HG03469 (cell line): ENCODE measurements around the gene DCXR.

ENCODE experiments used
- ATAC-seq: cut with Tn5 transposase; IDR thresholded peaks from one replicate; pipeline ENCODE4 v1.9.1; 2021; ENCODE audit warnings: mild to moderate bottlenecking, moderate library complexity, moderate number of reproducible peaks; ENCODE audit not compliant: unreplicated experiment

DCXR gene

DNA sequence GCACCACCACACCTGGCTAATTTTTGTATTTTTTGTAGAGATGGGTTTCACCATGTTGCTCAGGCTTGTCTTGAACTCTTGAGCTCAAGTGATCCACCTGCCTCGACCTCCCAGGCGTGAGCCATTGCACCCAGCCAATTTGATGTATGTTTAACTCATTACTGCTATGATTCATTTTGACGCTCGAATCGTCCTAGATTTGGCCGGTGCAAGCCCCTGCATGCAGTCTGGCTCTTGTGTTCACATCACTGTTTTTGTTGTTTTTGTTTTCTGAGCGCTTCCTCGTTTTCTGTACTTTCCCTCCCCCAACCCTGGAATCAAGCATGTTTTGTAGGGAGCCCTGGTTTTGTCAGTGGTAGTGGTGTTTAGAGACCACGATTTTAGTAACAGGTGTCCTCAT, 35.9 kb upstream of the DCXR start:
- no peak for ATAC-seq

DNA sequence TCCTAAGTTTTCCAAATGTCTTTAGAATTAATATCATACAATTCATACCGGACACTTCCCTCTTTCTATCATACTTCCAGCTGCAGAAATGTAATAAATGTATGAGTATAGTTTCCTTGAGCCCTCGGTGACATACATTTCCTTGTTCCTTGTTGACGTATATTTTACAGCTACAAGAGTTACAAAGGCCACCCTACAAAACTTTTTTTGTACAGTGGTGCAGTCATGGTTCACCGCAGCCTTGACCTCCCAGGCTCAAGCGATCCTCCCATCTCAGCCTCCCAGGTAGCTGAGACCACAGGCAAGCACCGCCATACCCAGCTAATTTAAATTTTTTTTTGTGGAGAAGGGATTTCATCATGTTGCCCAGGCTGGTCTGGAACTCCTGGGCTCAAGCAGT, 35.3 kb upstream of the DCXR start:
- ATAC-seq: no peak

DNA sequence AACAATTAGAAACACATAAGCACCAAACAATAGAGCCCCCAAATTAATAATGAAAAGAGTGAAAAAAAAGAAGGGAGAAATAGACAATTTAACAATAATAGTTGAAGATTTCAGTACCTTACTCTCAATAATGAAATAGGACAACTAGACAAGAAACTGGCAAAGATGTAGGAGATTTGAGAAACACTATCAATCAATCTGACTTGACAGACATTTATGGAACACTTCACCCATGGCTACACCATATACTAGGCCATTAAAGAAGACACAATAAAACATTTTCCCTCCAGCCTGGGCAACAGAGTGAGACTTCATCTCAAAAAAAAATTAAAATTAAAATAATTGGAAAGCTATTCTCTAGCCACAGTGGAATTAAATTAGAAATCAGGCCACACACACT, 33.1 kb upstream of the DCXR start:
- ATAC-seq: no peak

DNA sequence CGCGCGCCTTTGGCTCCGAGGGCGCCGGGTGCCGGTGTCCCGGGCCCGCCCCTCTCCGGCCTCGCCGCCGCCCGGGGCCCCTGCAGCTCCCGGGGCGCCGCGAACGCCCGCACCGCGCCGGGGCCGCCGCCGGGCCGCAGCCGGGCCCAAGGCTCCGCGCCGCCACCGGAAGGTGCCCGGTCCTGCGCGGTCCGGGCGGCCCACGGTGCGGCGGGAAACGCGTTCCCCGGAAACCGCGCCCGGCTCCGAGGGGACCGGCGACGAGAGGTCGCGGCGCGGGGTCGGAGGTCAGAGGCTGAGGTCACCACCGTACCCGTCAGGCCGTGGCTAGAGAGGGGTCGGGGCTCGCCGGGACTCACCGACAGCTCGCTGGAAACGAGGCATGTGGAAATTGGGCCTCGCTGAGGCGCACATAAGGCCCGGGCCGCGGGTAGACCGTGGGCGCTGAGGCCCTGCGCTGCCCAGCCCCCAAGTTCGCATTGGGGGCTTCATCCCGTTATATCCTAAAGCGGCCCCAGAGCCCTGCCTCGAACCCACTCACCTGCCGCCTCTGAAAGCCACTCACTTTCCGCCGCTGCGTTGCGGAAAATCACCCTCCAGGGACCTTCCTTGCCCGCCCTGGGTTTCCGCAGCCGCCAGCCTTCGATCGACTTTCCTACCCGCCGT, 28.3 kb upstream of the DCXR start, which contains the start of gene DUS1L:
Gene DUS1L (minus strand): TSS at position 167 of the 666 bp plus-strand sequence. CDS start 745 bp downstream, outside the sequence.
- ATAC-seq: no peak

DNA sequence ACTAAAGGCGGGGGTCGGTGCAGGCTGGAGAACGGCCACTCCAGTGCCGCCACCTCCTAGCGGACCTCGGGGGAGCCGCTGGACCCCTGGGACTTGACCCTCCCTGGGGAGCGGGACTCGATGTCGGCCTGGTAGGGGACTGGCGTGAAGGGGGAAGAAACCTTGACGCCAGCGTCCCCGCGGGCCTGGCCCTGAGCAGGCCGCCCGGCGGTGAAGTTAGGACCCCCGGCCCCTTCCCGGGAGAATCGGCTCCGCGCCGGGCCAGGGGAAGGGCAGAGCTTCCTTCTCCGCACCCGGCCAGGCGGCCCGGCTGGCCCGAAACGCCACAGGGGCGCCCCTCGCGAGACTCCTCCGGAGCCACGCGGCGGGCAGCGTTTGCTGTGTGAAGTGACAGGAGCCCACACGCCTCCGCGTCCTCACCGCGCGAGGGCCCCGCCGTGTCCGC, 27.7 kb upstream of the DCXR start:
- ATAC-seq: no peak

DNA sequence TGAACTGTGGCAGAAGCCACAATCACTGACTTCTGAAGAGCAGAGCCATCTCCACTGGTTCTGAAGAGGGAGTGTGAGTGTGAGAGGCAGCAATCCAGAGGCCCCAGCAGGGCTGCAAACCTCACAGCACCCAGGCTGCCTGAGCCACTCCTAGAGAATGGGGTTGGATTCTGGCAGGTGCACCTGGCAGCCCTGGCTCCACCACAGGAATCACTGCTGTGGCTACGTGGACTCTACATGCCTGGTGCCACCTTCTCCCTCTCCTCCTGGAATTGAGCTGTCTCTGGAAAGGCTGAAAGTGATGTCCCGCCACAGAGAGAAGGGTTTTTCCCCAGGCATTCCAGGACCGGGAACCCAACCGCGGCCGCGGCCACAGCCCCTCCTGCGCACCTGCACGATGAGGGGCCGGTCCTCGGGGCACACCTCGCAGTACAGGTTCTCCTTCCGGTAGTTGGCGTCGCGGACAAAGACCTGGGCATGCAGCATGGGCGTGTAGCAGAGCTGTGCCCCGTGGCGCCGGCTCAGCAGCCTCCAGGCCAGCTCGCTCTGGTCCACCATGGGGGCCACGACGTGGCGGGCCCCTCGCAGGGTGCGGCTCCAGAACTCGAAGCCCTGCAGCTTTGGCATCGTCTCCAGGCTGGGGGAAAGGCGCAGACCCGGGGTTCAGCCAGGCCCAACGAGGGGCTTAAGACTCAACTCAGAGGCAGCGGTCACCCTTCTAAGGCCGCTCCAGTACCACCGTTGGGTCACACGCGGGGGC, 27.1 kb upstream of the DCXR start:
- no peak for ATAC-seq

DNA sequence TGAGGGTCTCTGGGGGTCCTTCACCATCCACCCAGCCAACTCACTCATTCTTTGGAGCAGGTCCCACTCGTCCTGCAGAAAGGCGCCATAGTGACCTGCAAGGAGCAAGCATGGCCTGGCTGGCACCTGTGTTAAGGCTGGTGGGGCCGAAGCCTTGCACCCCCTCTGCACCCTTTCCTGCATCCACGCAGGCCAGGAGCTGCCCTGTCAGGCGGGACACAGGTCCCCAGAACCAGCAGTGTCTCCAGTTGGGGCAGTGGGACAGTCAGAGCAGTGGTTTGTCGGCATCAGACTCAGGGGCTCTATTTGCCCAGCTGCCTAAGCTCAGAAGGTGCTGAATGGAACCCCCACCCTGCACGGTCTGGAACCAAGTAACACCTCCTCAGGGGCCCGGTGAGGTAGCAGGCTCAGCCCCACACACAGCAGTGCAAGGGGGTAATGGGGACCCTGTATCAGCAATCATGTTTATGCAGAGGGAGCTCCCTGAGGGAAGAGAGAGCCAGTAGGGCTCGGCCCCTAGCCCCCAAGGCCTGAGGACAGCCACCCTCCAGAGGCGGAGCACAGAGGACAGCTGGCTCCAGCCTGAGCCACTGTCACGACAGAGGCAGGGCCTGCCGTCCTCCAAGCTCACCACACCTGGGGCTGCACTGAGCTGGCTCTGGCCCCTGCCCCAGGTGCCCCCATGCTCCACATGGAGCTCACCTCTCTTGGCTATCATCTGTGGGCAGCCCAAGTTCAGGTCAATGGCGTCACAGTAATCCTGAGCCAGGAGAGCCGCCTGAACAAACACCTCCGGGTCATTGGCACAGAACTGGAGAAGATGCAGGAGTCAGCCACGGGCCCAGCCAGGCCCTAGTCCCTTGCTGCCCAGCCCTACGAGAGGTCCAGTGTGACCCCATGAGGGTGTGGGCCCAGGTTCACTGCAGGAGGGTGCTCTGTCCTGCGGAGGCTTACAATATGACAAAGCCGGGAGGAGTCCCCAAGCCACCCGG, 26.2 kb upstream of the DCXR start:
- no peak for ATAC-seq

DNA sequence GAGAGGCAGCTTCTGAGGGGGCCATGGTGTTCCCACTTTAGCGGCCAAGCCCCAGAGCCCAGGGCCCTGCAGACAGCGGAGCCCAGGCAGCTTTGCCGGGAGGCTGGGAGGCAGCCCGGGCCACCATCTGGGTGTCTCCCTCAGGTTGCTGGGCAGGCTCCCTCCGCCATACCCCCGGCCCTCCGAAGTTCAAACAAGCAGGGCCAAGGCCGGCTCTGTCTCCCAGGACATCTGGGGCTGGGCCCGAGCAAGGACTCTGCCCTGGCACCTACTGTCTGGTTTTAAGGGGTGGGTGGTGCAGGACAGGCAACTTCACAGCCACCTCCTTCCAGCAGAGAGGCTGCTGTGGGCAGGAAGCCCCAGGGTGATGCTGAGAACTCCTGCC, 25.5 kb upstream of the DCXR start:
- no peak for ATAC-seq

DNA sequence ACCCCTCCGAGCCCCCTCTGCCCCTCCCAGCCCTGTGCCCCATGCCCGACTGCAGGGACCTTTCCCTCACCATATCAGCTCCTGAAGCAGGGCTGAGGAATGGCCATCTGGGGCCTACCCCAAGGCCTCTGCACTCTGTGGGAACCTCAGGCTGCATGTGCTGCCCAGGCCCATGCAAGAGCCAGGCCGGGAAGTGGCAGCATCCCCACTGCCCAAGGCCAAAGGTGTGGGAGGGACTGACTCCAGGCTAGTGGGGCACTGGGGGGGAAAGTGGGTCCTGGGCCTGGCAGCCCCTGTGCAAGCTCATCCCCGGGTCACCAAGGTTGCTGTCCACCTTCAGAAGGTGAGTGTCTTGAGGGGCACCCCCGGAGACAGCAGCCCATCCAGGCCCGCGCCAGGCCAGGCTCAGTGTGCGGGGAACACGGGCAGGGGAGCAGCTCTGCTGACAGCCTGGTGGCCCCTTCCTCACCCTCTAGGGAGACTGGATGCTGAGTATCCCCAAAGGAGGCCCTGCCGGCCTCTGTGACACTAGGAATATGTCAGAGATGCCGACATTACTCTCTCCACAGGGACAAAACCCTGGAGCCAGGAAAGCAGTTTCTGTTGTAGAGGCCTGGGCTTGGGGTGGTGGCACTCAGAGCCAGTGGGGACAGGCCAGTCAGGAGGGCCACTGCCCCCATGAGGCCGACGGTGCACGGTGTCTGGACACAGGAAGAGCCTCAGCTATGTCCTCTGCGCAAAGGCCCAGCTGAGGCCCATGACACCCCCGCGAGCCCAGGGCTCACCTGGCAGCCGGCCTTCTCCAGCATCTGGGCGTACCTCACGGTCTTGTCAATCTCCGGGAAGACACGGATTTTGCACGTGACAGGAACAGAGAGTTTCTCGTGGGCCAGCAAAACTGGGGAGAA, 24.8 kb upstream of the DCXR start:
- no peak for ATAC-seq

DNA sequence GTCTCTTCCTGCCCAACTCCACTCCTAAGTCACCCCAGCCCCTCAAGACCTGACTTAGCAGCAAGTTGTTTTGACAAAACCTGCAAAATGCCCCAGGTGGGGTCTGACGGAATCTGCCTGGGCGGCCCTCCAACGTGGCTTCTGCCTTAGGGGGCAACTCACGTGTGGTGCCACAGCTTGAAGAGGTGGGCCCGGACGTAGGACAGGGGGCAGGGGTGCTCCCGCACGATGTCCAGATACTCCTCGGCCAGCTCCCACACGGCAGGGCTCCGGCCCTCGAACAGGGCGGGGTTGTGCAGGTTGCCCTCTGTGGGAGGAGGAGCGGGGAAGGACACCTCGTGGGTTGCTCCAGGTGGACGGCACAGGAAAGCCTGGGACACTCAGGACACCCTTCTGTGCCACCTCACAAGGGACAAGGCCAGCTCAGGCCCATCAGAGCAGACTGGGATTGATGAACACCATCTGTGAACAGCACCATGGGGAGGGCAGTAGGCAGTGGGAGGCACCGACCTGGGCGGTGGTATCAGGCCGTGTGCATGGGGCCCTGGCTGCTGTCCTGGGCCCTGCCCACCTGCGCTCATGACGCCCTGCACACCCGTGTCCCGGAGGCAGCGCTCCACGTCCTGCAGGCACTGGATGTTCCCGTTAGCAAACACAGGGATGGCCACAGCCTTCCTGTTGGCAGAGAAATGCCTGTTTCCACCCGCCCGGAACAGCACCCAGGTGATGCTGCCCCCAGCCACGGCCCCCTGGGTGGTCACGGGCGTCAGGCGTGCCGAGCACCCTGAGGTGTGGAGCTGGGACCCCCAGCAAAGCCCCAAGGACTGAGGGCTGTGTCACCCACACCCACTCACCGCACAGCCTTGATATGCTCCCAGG, 23.8 kb upstream of the DCXR start:
- no peak for ATAC-seq

DNA sequence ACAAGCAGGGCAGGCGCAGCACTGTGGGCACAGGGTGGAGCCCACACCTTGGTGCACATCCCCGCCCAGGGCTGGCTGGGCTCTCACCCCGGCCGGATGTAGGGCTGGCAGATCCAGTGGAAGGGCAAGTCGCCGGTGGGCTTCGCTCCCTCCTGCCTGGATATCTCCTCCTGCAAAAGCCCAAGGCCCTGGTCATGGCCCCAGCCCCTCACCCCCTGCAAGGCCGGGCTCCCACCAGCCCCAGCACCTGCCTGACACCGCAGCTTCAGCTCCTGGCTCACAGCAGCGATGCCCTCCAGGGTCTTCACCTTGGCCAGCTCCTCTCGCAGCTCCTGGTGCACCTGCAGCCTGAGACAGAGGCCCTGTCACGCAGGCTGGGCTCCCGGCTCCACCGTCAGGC, 23.1 kb upstream of the DCXR start:
- ATAC-seq: no peak

DNA sequence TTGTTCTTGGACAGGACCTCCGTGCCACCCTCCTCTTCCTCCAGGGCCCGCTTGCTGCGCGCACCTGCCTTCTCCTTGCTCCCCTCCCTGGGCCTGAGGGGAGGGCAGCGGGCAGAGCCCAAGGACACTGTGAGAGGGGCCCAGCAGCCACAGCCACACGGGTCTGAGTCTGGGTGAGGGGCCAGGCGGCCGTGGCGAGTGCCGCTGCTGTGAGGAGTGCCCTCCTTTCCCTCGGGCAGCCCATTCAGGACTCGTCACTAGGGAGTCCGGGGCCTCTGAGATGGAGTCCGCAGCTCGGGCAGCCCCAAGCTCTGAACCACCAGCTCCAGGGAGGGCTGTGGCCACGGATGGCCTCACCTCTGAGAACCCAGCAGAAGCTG, 22.5 kb upstream of the DCXR start:
- no peak for ATAC-seq

DNA sequence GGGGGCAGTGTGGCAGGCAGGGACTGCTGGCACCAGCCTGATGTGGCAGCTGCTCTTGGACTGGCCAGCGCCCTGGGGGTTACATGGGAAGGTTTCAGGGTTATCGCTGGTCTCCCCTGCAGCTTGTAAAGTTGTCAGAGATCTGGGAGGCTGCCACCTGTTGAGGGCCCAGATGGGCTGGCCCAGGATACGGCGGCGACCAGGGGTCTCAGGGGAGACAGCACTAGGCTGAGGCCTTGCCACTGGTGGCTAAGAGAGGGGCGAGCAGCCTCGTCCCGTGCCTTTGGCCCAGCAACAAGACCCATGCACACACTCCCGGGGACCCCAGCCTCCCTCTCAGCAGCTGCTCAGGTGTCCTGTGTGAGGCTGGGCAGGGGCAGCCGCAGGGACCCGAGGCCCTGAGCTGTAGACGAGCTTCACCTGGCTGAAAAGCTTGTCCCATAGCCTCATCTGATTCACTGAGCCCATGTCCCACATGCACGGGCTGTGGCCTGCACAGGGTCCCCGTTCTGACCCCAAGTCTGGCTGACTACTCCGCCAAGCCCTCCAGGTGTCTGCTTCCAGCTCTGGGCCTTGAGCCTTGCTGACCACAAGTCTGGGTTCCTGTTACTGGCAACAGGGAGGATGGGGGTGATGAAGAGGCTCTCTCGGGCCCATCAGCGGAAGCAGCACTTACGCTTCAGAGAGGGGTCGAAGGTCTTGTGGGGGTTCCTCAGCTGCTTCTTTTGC, 21.9 kb upstream of the DCXR start:
- ATAC-seq: no peak

DNA sequence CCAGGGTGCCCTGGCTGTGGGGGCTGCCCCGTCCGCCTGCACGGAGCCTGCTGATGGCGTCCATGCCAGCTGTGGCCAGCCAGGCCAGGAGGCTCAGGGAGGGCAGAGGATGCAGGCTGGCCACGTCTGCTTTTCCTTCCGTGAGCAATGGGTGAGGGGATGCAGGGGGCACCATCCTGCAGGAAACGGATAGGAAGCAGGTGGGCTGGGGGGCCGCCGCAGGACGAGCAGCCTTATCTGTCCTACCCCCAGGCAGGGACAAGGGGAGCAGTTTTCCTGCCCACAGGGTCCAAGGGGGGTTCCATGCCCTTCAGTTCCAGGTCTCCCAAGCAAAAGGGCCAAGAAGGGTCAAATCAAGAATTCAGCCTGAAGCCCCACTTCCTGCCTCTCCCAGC, 21.4 kb upstream of the DCXR start:
- ATAC-seq: no peak

DNA sequence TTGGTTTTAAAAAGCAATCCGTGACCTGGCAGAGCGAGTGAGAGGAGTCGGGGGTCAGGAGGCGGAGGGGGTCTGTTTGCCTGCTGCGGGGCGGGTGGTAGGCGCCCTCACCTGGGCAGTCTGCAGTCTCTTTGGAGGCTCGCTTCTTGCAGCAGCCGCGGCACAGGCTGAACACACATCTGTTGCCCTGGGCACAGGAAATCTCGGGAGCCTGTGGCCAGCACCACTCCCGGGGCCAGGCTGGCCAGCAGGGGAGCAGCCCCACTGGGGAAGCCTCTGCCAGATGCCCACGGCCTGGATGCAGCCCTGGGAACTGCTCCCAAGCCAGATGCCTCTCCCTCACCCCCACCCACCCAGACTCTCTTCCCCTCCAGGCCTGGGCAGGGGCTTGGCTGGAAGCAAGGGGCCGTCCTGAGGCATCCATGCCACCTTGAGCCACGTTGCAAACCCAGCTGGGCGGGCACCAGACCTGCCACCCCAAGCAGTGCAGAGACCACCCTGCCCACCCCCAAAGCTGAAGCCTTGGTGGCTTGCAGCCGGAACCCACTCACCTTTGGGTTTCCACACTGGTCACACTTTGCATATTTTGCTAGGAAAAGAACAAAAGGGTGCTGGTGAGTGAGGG, 20.8 kb upstream of the DCXR start:
- no peak for ATAC-seq

DNA sequence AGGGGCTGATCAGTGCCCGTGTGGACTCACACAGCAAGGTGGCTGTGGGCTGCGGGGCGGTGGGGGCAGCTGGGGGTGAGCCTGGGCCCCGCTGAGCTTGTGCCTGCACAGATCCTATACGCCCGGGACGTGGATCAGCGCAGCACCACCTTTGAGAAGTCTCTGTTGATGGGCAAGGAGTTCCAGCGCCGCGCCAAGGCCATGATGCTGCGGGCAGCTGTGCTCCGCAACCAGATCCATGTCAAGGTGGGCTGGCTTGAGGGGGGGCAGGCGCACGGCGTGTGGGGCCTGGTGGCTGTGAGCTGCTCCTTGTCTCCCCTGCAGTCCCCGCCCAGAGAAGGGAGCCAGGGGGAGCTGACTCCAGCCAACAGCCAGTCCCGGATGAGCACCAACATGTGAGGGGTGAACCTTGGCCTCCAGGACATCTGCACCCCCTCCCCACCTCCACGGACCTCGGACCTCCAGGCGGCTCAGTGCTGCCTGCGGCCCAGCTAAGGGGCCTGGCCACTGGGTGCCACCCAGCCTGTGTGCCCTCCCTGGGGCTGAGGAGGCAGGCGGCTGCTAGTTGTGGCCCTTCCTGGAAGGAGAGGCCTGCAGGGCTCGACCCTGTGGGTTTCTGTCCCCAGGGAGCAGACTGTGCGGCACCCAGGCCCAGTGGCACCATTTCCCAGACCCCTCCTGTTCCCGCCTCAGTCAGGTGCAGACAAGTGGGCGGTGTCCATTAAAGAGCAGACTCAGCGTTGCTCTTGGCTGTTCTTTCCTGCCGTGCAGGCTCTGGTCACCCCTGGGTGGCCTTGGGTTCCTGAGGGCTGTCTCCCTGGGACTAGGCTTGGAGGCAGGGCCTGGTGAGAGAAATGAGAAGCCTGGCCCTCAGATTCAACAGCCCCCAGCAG, 19.5 kb upstream of the DCXR start:
- no peak for ATAC-seq
